Activated naive CD8-positive, alpha-beta T cell treated with anti-CD3 and anti-CD28 coated beads for 36 hours (primary cell): Measurements from ENCODE around the gene U2AF2. TPM values are rescaled to one million over a fixed set of nuclear protein-coding genes. Genes with fewer than 3 reads are reported as not detected.

Source experiments
- total RNA-seq, 2 experiments: library from RNA; stranded (reverse); gene quantifications; one replicate each; pipeline ENCODE4 v1.2.3, GENCODE V29; 2021

U2AF2 gene
- total RNA-seq, 2 experiments from 2014 or later: 341 to 345 TPM

Other genes with a start within 250 kb of the U2AF2 start
- gene UBE2S, start 247.2 kb upstream of the U2AF2 start, total RNA-seq: 100 to 1,000 TPM; 323 to 325 TPM
- gene SHISA7, start 211.7 kb upstream of the U2AF2 start, total RNA-seq: not detected
- 10 to 100 TPM; 35.7 to 37.5 TPM for gene ISOC2, start 193.4 kb upstream of the U2AF2 start, total RNA-seq
- not detected for gene C19orf85, start 190.3 kb upstream of the U2AF2 start, total RNA-seq
- 10 to 100 TPM in 1 of 2 experiments, 1 to 10 TPM in 1; 8.8 to 10.3 TPM for gene ZNF628, start 178.4 kb upstream of the U2AF2 start, total RNA-seq
- 10 to 100 TPM; 24.8 to 24.9 TPM for gene NAT14, start 169.8 kb upstream of the U2AF2 start, total RNA-seq
- gene SSC5D, start 166.6 kb upstream of the U2AF2 start, total RNA-seq: 1 to 10 TPM in 1 of 2 experiments, under 1 TPM in 1; 0.46 to 1.4 TPM
- not detected for gene SBK2, start 117.9 kb upstream of the U2AF2 start, total RNA-seq
- not detected for gene SBK3, start 109.5 kb upstream of the U2AF2 start, total RNA-seq
- gene ZNF579, start 74.2 kb upstream of the U2AF2 start, total RNA-seq: 1 to 10 TPM; 5.5 to 6.1 TPM
- gene FIZ1, start 55.5 kb upstream of the U2AF2 start, total RNA-seq: 10 to 100 TPM; 19.8 to 20.7 TPM
- 10 to 100 TPM; 10.8 to 11.5 TPM for gene ZNF524, start 54.7 kb upstream of the U2AF2 start, total RNA-seq
- gene ZNF865, start 49.4 kb upstream of the U2AF2 start, total RNA-seq: 10 to 100 TPM; 10.5 to 10.7 TPM
- gene ZNF784, start 30.5 kb upstream of the U2AF2 start, total RNA-seq: 1 to 10 TPM; 3.7 to 3.9 TPM
- gene ZNF580, start 14.0 kb upstream of the U2AF2 start, total RNA-seq: 10 to 100 TPM; 29.6 to 30.6 TPM
- 10 to 100 TPM; 39.9 to 42.3 TPM for gene ZNF581, start 11.4 kb upstream of the U2AF2 start, total RNA-seq
- 10 to 100 TPM; 10.9 to 12.0 TPM for gene CCDC106, start 6.8 kb upstream of the U2AF2 start, total RNA-seq
- 10 to 100 TPM; 37.1 to 39.5 TPM for gene EPN1, start 20.2 kb downstream of the U2AF2 start, total RNA-seq
- gene NLRP9, start 83.4 kb downstream of the U2AF2 start, total RNA-seq: not detected
- not detected for gene RFPL4A, start 104.1 kb downstream of the U2AF2 start, total RNA-seq
- not detected for gene RFPL4AL1, start 114.1 kb downstream of the U2AF2 start, total RNA-seq
- under 1 TPM; 0.19 to 0.24 TPM for gene NLRP11, start 177.0 kb downstream of the U2AF2 start, total RNA-seq
- not detected for gene NLRP4, start 181.5 kb downstream of the U2AF2 start, total RNA-seq